Astrocyte (in vitro differentiated cells and primary cell): Measurements from ENCODE around the gene NDUFS3. TPM values are rescaled to one million over a fixed set of nuclear protein-coding genes. Genes with fewer than 3 reads are reported as not detected.

Source experiments
- DNase-seq: peaks from one replicate; pipeline ENCODE4 v3.0.0-alpha.2; 2010; ENCODE audit warnings: low read depth
- FAIRE-seq: peaks from 2 replicates; lab custom pipeline; 2011; peaks lifted over from hg19 to GRCh38; lab: Jason Lieb, UNC
- H2AFZ ChIP-seq: 2 replicates; pipeline ENCODE4 v1.6.0; 2012; ENCODE audit warnings: low read depth, low read length, inconsistent platforms
- H3K27ac ChIP-seq: 2 replicates; pipeline ENCODE4 v1.5.1; 2011; ENCODE audit warnings: low read depth, low read length, inconsistent platforms
- H3K27me3 ChIP-seq: 2 replicates; pipeline ENCODE4 v1.6.0; 2011; ENCODE audit warnings: low read length, inconsistent platforms; ENCODE audit not compliant: insufficient read depth
- H3K36me3 ChIP-seq: 2 replicates; pipeline ENCODE4 v1.5.1; 2011; ENCODE audit warnings: low read length, inconsistent platforms; ENCODE audit not compliant: insufficient read depth
- H3K4me1 ChIP-seq: 2 replicates; pipeline ENCODE4 v1.5.1; 2011; ENCODE audit warnings: low read length, inconsistent platforms; ENCODE audit not compliant: insufficient read depth
- H3K4me2 ChIP-seq: 2 replicates; pipeline ENCODE4 v1.6.0; 2012; ENCODE audit warnings: low read length, inconsistent platforms
- H3K4me3 ChIP-seq: 2 replicates; pipeline ENCODE4 v1.5.1; 2011; ENCODE audit warnings: low read depth, mild to moderate bottlenecking, low read length, inconsistent platforms; ENCODE audit not compliant: insufficient read depth
- H3K79me2 ChIP-seq: 2 replicates; pipeline ENCODE4 v1.6.0; 2012; ENCODE audit warnings: mild to moderate bottlenecking, low read length, inconsistent platforms; ENCODE audit not compliant: insufficient read depth
- H3K9ac ChIP-seq: 2 replicates; pipeline ENCODE4 v1.6.0; 2012; ENCODE audit warnings: mild to moderate bottlenecking, low read length, inconsistent platforms
- H3K9me3 ChIP-seq: 2 replicates; pipeline ENCODE4 v1.5.1; 2012; ENCODE audit warnings: low read depth, mild to moderate bottlenecking, low read length, inconsistent platforms; ENCODE audit not compliant: insufficient read depth
- H4K20me1 ChIP-seq: 2 replicates; pipeline ENCODE4 v1.6.0; 2012; ENCODE audit warnings: low read length, inconsistent platforms; ENCODE audit not compliant: insufficient read depth
- H3K27ac Mint-ChIP-seq: one replicate; pipeline ENCODE4 v1.8.0; 2021; ENCODE audit warnings: mild to moderate bottlenecking, mixed read lengths; ENCODE audit not compliant: unreplicated experiment
- H3K27me3 Mint-ChIP-seq: one replicate; pipeline ENCODE4 v1.8.0; 2021; ENCODE audit warnings: low read depth, mixed read lengths; ENCODE audit not compliant: unreplicated experiment
- H3K36me3 Mint-ChIP-seq: one replicate; pipeline ENCODE4 v1.8.0; 2021; ENCODE audit warnings: low read depth, mixed read lengths; ENCODE audit not compliant: unreplicated experiment
- H3K4me1 Mint-ChIP-seq: one replicate; pipeline ENCODE4 v1.8.0; 2021; ENCODE audit warnings: low read depth, mixed read lengths; ENCODE audit not compliant: unreplicated experiment
- H3K4me3 Mint-ChIP-seq: one replicate; pipeline ENCODE4 v1.8.0; 2021; ENCODE audit warnings: mild to moderate bottlenecking, moderate library complexity, mixed read lengths; ENCODE audit not compliant: unreplicated experiment
- H3K9me3 Mint-ChIP-seq: one replicate; pipeline ENCODE4 v1.8.0; 2021; ENCODE audit warnings: mild to moderate bottlenecking, mixed read lengths; ENCODE audit not compliant: unreplicated experiment
- EZH2 ChIP-seq: IDR thresholded peaks from 2 replicates; pipeline ENCODE4 v1.6.1; 2012; ENCODE audit warnings: mild to moderate bottlenecking, low read length, inconsistent platforms; ENCODE audit not compliant: insufficient read depth
- total RNA-seq: library from RNA; stranded (reverse); gene quantifications from 2 replicates; pipeline ENCODE4 v1.2.1, GENCODE V29; 2021
- TF ChIP-seq, protein P1 (sequence below): IDR thresholded peaks from 2 replicates; pipeline ENCODE4 v1.5.1; 2011; ENCODE audit warnings: low read depth, mild to moderate bottlenecking, inconsistent platforms, low read length, moderate library complexity; ENCODE audit not compliant: insufficient read depth

The NDUFS3 gene
- total RNA-seq, 1 donor from 2014 or later = 80.7 TPM

DNA sequence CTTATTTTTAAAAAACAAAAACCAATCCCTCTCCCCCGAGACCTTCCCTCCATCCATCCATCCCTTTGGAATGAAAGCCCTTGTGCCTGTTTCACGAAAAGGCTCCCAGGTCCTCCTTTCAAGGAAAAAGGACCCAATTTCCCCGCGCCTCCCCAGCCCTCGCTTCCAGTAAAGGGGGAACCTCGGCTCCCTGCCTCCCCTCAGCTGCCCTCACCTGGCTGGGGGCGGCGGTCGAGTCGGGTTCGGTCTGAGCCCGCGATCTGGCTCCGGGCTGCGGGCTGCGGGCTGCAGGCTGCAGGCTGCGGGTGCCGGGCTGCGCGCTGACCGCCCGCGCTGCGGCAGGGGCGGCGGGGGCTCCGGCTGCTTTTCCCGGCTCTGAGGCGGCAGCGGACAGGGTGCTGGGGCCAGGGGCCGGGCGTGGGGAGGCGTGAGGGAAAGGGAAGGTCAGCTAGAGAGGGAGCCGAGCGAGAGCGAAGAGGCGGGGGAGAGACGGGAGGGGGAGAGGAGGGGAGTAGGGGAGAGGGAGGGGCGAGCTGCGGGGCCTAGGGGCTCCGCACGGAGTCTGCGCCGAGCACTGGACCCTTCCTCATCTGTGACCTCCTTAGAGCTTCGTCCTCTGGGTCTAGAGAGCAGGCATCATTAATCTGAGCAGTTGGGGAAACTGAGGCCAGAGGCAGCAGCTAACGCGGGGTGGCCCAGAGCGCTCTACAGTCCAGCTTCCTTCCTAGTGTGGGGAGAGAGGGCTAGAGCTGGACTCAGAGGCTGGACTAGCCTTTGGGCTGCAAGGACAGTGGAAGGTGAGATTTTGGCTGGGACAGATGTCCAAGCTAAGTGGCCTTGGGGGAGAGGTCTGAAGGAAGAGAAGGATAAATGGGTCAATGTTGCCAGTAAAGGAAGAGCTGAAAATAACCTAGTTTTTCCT lies 15.3 kb downstream of the NDUFS3 start, which contains the start of gene C1QTNF4:
Gene C1QTNF4, minus strand, starts transcription at position 478 of the 922 bp plus-strand sequence. CDS start 3,601 bp downstream, outside the sequence.
- FAIRE-seq (no peak), DNase-seq (no peak)
- H2AFZ ChIP-seq = peak within 1 kb of the TSS; percentile 47

DNA sequence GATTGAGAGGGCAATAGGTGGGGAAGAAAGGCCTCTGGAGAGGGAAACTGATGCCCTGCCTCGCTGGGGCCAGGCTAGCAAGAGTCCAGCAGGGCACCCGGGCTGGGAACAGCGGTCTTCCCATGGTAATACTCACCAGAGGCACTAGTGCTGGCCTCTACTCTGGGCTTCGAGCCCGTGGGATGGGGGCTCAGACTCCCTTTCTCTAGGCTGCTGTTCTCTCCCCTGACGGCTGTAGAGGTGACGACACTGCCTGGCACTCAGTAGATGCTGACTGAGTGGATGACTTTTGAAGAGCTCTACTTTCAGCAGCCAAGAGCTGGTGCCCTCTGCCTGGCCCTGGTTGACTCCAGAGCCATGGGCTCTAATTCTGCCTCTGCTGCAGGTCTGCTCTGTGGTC lies 16.2 kb downstream of the NDUFS3 start:
- Mint-ChIP-seq H3K9me3 (no peaks in the 10 kb centered on the region), H3K27ac (no peak overlapping the region), H3K4me1 (no peaks in the 10 kb centered on the region), H3K36me3 (no peaks in the 10 kb centered on the region), H3K27me3 (peaks cover 39% of the 10 kb centered on the region), H3K4me3 (no peak overlapping the region)
- H4K20me1 ChIP-seq = no peaks in the 10 kb centered on the region
- FAIRE-seq (no peak), DNase-seq (no peak)
- H3K4me2 ChIP-seq = no peak overlapping the region
- no peak overlapping the region for H3K27ac ChIP-seq
- no peak overlapping the region for H3K9ac ChIP-seq
- H3K79me2 ChIP-seq = no peaks in the 10 kb centered on the region
- no peak overlapping the region for H3K4me3 ChIP-seq
- H3K4me1 ChIP-seq = peaks cover 2% of the 10 kb centered on the region
- no peaks in the 10 kb centered on the region for H3K9me3 ChIP-seq
- TF ChIP-seq, protein P1, sequence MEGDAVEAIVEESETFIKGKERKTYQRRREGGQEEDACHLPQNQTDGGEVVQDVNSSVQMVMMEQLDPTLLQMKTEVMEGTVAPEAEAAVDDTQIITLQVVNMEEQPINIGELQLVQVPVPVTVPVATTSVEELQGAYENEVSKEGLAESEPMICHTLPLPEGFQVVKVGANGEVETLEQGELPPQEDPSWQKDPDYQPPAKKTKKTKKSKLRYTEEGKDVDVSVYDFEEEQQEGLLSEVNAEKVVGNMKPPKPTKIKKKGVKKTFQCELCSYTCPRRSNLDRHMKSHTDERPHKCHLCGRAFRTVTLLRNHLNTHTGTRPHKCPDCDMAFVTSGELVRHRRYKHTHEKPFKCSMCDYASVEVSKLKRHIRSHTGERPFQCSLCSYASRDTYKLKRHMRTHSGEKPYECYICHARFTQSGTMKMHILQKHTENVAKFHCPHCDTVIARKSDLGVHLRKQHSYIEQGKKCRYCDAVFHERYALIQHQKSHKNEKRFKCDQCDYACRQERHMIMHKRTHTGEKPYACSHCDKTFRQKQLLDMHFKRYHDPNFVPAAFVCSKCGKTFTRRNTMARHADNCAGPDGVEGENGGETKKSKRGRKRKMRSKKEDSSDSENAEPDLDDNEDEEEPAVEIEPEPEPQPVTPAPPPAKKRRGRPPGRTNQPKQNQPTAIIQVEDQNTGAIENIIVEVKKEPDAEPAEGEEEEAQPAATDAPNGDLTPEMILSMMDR = no peak
- no peak for TF ChIP-seq EZH2
- H3K36me3 ChIP-seq = no peaks in the 10 kb centered on the region
- H3K27me3 ChIP-seq = peaks cover 35% of the 10 kb centered on the region
- no peak overlapping the region for H2AFZ ChIP-seq

More for the DNA sequence above, 15.3 kb downstream of the NDUFS3 start, which contains the start of gene C1QTNF4:
- peak; percentile 99 for TF ChIP-seq EZH2
- TF ChIP-seq, protein P1 = no peak
- H3K79me2 ChIP-seq = no peaks in the 10 kb centered on the region
- H3K4me3 ChIP-seq = peak within 1 kb of the TSS; percentile 33
- H3K27ac ChIP-seq = no peak within 1 kb of the TSS
- Mint-ChIP-seq H3K36me3 (no peaks in the 10 kb centered on the region), H3K4me1 (no peaks in the 10 kb centered on the region), H3K4me3 (peak within 1 kb of the TSS; percentile 67), H3K9me3 (no peaks in the 10 kb centered on the region), H3K27ac (no peak within 1 kb of the TSS), H3K27me3 (peaks cover 36% of the 10 kb centered on the region)
- no peaks in the 10 kb centered on the region for H3K36me3 ChIP-seq
- H3K9me3 ChIP-seq = no peaks in the 10 kb centered on the region
- peak within 1 kb of the TSS; percentile 82 for H3K4me2 ChIP-seq
- peaks cover 2% of the 10 kb centered on the region for H3K4me1 ChIP-seq
- H3K9ac ChIP-seq = no peak within 1 kb of the TSS
- H4K20me1 ChIP-seq = no peaks in the 10 kb centered on the region
- H3K27me3 ChIP-seq = peaks cover 39% of the 10 kb centered on the region
